Activated CD8-positive, alpha-beta memory T cell treated with anti-CD3 and anti-CD28 coated beads, Interleukin-2, amount 50 U/mL, for 48 hours (primary cell): ENCODE results near the gene DPP6.

Experiments used
- DNase-seq: peaks from one replicate; pipeline ENCODE4 v3.0.0-alpha.2; 2020

DPP6 gene

DNA sequence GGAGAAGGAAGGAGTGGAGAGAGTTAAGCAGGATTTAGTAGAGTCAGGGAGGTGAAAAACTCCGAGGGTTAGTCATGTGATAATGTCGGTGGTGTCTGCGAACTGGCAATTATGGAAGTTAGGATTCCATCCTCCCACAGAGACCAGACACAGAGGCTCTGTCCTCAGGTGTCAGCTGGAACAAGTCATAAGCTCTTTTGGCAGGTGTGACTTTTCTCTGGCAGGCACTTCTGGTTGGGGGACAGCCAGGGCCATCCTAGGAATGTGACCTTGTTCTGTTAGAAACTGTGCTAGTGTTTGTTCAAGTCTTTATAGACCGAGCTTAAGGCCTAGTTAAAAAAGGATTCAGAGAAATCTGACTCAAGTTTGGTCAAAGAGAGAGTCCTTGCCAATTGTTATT is 371.0 kb downstream of the DPP6 start:
- no peak for DNase-seq

DNA sequence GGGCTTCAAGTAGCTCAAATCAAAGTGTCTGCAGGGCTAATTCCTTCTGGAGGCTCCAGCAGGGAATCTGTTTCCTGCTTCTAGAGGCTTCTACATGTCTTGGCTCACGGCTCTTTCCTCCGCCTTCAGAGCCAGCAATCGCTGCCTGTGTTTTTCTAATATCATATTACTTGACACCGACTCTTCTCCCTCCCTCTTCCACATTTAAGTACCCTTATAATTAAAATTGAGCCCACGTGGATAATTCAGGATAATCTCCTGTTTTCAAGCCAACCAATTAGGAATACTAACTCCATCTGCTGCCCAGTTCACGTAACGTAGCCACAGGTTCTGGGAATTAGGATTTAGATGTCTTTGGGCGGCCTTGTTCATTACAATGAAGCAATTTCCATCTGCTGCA is 372.2 kb downstream of the DPP6 start:
- no peak for DNase-seq

DNA sequence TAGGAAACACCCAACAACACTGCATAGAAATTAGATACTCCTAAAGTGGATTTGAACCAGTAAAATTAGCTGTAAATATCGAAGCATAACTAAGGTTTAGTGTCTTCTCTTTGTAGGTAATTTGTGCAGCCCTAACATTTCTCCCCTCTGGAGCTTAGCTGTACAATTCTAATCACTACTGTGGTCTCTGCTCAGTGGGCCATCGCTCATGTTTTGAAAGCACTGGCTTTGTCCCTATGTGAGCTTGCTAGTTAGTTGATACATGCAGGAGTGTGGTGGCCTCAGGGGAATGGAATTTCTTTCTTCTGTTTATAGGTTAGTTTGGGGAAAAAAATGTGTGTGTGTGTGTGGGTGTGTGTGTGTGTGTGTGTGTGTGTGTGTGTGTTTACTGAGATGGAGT is 373.1 kb downstream of the DPP6 start:
- no peak for DNase-seq

DNA sequence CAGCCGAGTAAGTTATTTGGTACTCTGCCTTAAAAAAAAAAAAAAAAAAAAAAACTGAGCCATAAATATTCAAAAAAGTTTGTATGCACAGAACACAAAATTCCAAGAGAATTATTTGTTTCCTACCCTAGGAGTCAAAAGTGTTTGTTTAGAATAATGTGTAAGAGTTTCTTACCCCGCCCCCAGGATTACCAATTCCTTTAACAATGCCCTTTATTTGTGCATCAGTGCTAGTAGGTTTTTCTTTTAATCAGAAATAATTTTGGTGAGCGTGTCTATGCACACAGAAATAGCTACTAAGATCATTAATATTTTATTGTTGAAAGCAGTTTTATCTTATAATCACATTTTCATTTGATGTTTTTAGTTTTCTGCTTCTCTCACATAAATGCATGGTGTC is 374.6 kb downstream of the DPP6 start:
- no peak for DNase-seq

DNA sequence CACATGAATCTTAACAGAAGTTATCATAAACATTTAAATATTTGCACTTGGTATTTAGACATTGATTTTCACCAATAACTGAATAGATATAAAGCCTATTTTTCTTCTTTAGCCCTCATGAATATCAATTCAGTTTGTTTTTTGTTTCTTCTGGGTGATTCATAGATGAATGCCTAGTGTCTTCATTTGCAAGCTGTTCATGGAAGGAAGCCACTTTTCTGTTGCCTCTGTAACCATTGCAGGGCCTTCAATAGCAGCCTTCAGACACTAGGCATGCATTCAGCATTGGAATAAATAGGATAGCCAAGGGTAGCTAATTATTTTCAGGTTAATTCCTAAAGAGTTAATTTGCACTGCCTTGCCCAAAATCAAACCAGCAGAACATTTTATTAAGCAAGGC is 375.3 kb downstream of the DPP6 start:
- no peak for DNase-seq

DNA sequence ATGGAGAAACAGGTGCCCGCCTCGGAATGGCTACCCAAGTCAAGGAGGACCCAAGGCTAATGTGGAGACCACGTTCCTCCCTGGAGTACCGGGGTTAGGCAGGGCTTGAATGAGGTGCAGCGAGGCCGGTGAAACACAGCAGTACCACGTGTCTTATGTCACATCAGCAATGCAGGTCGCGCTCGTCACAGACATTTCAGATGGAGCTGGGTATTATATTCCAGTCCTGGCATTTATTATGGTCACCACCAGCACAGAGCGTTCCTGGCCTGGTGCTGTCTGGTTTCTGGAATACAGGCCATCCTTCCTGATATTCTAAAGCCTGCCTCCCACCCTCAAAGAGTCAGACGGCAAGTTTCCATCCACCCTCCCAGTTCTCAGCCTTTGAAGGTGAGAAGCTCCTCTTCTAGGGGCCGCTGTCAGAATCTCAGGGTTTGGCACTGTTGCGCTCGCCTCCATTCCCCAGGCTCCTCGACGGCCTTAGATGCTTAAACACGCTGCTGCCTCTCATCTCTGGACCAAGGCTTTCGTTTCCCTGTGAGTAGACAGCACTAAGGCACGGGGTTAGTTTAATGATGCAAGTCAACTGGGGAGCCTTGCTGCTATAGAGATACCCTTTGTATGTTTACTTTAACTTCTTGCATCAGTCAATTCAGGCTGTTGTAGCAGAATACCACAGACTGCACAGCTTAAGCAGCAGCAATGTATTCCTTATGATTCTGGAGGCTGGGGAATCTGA is 377.6 kb downstream of the DPP6 start:
- no peak for DNase-seq

DNA sequence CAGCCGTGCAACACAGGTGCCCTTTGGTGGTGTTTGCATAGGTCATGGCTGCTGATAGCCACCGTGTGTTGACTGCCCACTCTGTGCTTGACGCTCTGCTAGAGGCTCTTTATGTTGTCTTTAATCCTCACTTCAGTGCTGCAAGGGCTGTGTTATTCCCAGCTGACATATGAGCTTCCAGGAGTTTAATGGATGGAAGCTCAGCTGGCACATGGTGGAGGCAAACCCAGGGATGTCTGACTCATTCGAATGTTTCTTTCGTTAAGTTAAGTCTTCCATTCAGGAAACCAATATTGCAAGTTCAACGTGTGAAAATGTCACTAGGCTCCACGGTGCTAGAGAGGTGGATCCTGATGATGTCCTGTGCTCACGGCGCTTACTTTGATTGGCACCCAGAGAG is 378.4 kb downstream of the DPP6 start:
- no peak for DNase-seq

DNA sequence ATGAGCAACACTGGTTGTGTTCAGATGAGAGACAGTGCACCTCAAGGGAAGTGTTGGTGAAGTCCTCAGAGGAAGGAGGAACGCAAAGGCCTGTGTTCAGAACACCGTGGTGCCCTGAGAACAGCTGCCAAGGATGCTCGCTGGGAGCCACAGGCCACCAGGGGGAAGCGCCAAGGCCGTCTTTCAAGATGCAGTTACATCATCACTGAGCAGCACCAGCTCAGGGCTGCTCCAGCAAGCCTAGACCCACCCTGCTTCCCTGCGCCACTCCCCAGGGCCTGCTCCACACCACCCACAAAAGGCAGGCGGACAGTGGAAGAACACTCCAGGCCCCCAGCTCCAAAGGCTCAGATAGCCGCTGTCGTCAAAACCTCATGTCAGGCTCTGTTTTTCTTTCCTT is 378.8 kb downstream of the DPP6 start:
- no peak for DNase-seq

DNA sequence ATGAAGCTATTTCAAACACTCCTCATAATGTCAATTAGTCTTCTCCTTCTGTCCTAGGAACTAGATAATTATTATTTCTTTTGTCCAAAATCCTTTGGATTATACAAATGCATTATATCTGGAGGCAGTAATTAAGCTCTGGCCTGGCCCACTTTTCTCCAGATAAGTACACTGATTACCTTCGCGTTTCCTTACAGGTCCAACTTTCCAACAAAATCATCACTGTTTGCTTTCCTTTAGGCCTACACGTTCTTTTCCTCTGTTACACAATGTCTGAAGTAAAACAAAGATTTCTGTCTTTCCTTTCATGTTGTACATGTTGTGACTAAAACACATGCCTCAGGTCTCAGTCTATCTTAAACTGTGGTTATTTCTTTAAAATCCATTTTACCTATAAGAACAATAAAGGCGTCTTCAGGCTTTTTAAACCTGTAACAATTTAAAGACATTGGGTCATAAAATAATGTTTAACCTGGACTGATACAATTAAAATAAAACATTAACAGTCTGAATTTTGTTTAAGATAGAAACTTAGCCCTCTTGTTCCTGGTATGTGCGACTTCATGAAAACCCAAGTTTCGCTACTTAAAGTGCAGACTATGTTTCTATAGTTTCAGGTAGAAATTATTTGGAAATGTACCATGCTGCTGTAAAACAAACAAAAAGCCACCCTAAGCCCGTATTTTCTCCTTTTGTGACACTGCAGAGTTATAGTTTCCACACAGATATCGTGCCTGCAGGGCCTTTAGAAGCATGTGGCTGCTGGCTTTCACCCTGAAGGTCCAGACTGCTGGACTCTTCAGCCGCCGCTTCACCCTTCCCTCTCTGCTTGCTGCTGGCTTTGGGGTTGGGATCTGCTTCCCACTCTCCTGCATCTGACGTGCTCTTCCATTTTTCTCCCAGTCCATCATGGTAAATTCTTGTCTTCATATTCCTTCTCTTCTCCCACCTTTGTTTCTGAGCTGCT is 381.7 kb downstream of the DPP6 start:
- no peak for DNase-seq

DNA sequence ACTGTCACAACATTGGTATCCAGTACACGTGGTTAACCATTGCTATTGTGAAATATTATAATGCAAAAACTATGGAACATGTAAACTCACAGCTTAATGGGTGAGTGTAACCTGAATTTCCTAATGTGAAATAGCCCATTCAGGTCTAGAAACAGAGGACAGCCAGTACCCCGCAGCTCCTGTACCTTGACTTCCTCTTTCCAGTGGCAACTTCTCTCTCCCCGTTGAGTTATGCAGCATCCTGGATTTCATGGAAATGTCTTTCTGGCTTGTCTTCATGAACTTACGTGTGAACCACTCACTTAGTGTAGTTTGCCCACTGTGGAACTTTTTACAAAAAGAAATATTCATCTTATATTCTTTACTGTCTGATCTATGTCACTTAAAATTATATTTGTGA is 384.4 kb downstream of the DPP6 start:
- DNase-seq, result no peak

DNA sequence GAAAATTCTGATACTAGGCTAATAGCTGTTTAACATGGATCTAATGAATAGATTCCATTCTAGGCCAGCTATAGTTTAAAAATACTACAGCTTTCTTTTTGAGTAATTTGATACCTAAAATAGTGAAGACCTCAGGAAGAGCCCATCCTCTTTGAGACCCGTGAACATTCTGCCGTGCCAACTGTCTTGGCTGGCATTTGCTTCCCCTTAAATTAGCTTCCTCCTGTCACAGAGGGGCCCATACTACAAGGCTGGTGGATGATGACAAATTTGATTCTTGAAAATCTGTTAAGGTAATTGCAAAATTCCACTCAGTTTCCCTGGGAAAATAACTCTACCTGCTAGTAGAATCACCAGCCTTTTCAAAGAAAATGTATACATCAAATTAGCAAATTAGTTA is 385.0 kb downstream of the DPP6 start:
- DNase-seq, result no peak

DNA sequence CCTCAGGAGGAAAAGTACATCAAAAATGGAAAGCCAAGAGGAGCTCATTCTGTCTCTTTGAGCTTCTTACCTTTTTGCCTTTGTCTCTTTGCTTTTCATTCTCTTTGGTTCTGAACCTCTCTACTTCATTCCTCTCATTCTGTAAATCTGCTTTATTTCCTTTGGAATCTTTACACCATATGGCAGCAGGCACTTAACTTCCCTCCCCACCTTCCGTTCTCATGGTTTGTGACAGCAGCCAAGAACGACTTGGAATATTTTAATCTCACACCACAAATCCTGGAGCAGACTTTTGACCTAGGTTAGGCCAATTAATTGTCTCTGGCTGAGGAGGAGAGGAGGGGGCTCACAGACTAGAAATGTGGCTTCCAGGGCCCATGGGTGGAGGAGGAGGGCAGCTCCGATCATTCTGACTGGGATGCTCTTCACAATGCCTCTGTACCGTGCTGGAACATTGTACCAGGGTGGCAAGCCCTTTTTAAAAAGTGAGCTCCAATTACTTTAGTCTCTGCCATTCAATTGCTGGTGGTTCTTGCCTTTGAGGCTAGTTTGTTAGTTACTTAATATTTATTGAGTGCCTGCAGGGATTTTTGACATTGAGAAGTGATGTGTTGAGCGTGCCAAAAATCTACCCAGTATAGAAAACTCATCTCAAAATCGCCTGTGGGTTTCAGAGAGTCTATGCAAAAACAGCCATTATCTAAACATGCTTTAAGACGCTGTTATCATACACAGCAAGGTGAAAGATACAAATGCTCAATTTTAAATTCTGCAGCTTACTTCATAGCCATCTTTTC is 386.6 kb downstream of the DPP6 start:
- DNase-seq, result no peak

DNA sequence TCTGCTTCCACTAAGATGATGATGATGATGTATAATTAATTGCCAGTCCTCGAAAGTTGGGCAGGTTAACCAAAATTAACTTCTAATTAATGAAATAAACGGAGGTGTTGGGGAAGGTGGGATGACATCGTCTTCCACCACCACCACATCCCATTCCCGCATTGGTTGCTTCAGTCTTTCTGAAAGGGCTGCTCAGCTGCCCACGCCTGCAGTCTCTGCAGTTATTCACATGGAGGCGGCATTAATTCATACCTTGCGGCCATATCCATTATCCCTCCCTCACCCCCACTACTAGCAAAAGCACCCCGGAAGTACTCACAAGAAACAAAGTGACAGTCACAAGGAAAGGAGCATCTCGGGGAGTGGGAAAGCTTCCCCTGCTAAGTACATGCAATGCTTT is 387.9 kb downstream of the DPP6 start:
- no peak for DNase-seq

DNA sequence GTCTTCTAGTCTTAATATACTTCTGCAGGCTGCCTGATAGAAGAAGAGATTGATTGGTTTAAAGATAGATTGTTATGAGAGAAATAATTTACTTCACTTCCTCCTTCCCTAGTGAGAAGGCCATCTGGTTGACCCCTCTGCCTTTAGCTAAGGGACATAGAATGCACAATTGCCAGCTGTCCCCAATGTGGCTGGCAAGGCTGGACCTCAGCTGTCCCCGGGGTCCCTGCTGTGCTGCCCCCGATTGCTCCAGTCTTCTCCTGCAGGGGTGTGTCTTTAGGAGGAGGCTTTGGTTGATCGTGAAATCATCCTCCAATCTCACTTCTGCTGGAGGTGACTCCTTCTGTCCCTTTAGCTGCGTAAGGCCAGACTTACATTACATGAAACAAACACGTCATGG is 388.5 kb downstream of the DPP6 start:
- no peak for DNase-seq

DNA sequence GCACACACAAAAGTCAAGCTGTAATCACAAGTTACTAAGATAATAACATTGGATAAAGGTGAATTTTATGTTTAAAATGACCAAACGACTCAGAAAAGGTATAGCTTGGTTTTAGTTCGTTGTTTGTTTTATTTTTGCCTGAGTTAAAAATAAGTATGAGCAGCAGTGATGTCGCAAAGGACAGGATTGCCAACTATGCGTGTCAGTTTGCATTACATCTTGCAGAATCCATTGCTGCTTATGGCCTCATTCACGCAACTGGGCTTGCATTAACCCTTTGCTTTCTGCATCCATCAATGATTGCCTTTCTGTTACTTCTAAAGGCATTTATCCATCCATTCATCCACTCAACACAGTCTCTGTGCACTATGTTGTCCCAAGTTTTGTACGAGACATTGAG is 389.6 kb downstream of the DPP6 start:
- DNase-seq, result no peak

DNA sequence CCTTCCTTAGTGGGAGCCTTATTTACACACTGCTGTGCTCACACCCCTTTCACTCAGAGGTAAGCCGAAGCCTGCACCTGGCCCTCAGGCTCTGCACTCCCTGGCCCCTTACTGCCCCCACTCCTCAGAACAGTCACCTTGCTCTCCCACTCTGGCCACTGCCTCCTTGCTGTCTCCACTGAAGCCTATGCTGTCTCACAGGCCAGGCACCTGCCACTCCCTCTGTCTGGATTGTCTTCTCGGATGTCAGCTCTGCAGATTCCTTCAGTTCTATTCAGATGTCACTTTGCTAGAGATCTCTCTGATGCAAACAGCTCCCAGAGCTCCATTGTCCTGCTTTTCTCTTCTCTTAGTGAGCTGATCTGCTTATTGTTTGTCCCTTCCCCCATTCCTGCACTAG is 390.7 kb downstream of the DPP6 start:
- DNase-seq, result no peak

DNA sequence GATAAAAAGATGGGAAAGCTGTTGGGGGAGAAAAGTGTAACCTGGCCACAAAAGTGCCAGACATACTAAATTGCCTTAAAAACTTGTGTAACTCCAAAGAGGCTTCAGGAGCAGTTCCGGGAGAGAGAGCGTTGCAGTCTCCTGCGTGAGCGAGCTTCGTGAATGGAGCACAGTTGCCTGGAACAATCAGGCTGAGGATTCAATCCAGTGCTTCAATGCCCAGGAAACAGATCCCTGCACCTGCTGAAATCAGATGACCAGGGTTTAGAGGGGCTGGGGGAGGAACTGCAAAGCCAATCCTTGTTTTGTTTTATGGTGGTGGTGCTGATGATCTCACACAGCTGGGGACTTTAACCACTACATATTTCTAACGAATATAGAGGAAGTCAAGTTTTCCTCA is 398.3 kb downstream of the DPP6 start:
- no peak for DNase-seq

DNA sequence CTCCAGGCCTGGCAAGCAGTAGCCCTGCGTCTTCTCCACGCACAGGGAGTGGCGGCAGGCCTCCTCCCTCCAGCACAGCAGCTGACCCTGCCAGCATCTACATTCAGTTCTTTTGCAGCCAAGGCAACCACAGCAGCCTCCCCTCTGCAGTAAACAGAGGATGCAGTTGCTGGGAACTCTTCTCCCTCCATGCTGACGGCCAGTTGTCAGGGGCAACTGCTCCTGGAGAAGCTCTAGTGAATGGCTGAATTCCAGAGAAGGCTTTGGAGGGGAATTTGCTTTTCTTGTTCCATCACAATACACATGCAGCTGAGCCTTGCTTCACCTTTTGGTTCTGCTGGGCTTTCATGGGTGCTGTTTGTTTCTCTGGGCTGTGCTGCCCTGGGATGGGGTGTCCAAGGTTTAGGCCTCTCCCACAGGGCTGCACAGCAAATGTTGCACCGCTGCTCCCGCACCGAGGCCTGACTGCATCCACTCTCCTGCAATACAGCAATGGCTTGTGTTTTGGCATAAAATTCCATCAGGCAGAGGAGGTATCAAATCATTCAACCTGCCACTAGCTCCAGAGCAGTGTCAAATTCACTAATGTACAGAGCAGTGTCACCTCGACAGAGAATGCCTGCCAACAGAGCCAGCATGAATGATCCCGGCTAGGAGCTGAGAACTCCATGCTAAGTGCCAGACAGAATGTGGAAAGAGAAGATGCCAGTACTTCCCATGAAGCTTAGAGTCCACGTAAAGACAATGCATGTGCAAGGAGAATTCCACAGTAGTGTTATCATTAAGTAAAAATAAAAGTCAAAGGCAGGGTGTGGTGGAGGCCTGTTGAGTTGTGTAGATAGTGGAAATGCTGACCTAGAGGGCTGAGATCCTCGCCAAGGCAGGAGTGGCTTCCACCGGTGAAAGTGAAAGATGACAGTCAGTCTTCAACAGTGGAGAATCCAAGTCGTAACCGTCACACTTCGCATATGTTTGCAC is 399.6 kb downstream of the DPP6 start:
- DNase-seq, result no peak

DNA sequence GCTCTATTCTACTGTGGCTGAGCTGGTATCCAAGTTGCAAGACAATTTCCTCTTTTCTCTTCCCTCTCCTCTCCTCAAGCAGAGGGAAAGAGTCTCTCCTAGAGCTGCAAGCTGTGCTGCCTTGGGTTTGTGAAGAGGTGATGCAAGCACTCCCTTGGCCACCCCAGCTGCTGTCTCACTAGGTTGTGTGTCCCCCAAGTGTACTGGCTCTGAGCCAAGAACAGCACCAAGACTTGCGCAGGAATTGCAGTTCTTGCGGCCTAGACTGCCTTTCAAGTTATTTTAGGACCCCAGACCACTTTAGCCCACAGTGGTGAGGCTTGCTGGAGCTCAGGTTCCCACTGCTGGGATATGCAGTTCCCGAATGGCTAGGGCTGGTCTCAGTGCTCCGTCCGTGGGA is 411.6 kb downstream of the DPP6 start:
- DNase-seq, result no peak

DNA sequence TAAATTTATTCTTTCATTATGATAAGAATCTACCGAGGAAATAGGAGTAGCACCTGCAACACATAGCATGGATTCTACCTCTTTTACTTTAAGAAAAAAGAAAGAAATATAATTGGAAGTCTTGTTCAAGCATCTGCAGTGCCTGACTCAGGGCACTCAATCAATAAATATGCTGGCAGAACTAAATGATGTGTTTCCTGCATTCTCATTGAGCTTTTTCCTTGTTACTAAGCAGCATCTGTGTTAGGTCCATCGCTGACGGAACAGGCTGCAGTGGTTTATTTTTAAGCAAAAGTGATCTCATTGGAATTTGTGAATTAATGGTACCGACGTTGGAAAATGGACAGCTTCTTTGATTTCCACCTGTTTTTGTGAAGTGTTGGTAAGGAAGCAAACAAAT is 417.5 kb downstream of the DPP6 start:
- DNase-seq, result no peak

DNA sequence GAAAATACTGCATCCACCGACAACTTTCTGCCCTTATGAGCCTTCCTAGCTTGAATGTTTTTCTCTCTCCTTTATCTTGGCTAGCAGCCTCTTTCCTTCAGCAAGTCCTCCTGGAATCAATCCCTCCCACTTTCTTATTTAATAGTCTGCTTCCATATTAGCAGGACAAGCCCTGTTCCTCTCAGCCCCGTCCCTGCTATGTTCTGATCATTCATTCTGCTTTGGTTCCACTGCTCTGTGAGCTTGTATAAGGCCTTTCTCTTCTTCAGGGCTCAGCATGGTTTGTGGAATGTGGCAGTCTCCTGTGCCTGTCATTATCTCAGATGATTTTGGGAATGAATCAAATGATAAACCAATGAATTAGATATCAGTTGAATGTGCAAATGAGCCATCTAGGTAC is 420.1 kb downstream of the DPP6 start:
- DNase-seq, result no peak

DNA sequence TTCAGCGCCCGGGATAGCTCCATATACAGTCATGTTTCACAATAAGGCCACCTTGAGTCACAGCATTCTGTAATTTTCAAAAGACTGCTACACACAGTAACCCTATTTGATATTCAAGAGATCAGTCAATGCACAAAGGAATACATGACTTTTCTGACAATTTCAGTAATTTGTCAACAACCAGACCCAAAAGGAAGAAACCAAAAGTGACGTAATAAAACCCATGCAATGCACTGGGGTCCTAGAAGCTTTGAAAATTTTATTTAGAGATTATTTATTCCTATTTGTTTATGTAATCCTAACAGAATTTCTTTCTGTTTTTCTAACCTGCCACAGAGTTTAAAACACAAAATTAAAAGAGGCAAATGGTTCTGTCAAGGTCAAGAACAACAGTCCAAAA is 421.2 kb downstream of the DPP6 start:
- no peak for DNase-seq
